ENCODE measurements around the gene EMILIN3. TPM values are rescaled to one million over a fixed set of nuclear protein-coding genes. Genes with fewer than 3 reads are reported as not detected.

The EMILIN3 gene
- total RNA-seq, 5 donors from 2014 or later (not counting 1 experiment from before 2014, with no cell fraction given), result not detected

DNA sequence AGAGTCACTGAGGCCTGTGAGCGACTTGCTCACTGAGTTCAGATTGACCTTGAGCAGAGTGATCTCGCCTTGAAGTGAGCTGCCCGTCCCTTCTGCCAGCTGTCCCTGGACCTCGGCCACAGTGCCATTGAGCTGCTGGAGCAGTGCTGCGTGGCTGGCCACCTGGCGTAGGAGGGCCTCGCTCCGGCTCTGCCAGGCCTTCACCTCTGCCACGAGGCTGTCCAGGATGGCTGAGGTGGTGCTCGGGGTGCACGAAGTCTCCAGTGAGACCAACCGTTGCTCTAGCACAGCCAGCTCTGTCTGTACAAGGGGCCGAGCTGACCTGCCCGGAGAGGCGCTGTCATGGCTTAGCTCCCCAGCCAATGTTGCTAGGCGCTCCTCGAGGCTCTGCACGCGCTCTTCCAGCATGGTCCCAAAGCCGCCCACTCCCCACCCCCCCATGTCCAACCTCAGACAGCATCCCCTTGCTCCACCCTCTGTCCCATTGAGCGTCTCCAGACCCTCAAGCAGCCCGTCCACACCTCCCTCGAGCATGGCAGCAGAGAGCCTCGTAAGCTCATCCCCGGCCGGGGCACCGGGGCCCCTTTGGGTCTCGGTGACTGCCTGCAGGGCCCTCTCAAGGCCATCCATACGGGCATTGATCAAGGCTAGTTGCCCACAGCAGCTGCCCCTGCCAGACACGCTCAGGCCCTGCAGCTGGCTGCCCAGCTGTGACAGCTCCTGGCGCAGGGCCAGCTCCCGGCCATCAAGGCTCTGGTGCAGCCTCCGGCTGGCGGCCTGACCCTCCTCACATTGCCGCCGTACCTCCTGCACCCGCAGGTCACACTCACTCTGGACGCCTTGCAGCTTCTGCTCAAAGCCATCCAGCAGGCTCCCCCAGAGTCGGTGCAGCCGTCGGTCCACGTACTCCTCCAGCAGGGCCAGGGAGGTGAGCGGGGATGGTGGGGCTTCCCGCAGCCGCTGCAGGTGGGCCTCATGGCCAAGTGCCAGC lies 4.6 kb downstream of the EMILIN3 start:
- no peak overlapping the region for H3K4me3 ChIP-seq (ENCODE audit: control insufficient read depth in 1 of 2, extremely low read depth in 1 of 2, low read length in 1 of 2)
- H3K27ac ChIP-seq (ENCODE audit: low read length), result no peak overlapping the region
- H3K27me3 Mint-ChIP-seq, result peaks cover 8 to 16% of the 10 kb centered on the region in 2 donors
- CTCF ChIA-PET, result no interaction called here
- no peak for ATAC-seq (replicated peaks in 1 of 4)
- WGBS (ENCODE audit: insufficient coverage), result 90% methylated on average over 43 of the region's 45 CpGs
- H3K4me1 ChIP-seq (ENCODE audit: control insufficient read depth in 1 of 2, extremely low read depth in 1 of 2, insufficient read depth in 2 of 2, low read length in 2 of 2), result no peaks in the 10 kb centered on the region
- H3K36me3 ChIP-seq (ENCODE audit: control insufficient read depth in 2 of 2, extremely low read depth in 1 of 2, insufficient read depth in 1 of 2, low read length in 1 of 2), result no peaks in the 10 kb centered on the region
- peaks cover 0 to 24% of the 10 kb centered on the region in 2 experiments for H3K27me3 ChIP-seq (replicated peaks in 1 of 2; ENCODE audit: control insufficient read depth in 2 of 2, extremely low read depth in 1 of 2, insufficient read depth in 2 of 2, low read length in 1 of 2)
- H3K27ac Mint-ChIP-seq, result no peak overlapping the region
- H3K9me3 Mint-ChIP-seq, result no peaks in the 10 kb centered on the region
- no peaks in the 10 kb centered on the region for H3K9me3 ChIP-seq
- H3K4me3 Mint-ChIP-seq, result no peak overlapping the region
- POLR2A ChIA-PET, result no interaction called here
- H3K36me3 Mint-ChIP-seq, result no peaks in the 10 kb centered on the region
- DNase-seq, result no peak
- H3K4me1 Mint-ChIP-seq, result peaks cover 0 to 3% (median 1%) of the 10 kb centered on the region in 3 donors

DNA sequence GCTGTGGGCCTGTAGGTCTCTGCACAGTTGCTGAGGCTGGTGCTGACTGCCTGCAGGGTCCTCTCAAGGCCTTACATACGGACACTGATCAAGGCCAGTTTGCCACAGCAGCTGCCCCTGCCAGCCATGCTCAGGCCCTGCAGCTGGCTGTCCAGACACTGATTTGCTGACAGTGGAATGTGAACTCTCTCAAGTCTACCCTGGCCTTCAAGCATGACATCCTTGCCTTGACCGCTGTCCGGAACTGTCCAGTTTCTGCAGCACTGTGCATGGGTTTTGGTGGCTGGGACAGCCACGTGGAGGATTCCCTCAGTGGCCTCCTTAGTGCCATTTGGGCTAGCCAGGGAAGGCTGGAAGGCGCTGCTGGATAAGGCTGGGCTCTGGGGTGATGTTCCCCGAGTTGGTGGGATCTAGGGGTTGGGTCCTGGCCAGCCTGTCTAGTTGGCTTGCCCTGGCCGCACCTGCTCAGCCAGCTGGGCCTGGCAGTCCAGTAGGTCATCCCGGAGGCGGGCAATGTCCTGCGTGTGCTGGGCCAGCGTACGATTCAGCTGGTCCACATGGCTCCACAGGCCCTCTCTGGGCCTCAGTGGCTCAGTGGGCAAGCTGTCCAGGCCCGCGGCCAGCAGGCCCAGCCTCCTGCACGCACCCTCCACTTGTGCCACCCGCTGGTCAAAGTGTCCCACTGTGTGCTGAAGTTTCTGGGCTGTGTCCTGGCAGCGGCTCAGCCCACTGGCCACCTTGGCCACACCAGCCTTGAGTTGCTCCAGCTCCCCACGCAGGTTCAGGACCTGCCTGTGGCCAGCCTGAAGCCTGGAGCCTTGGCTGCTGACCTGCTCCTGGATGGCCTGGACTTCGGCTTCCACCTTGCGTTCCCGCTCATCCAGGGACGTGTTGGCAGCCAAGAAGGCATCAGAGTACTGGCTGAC lies 5.5 kb downstream of the EMILIN3 start:
- Mint-ChIP-seq H3K27me3 (peaks cover 7 to 15% of the 10 kb centered on the region in 2 donors), H3K4me3 (no peak overlapping the region), H3K4me1 (peaks cover 0 to 3% (median 0%) of the 10 kb centered on the region in 3 donors), H3K36me3 (no peaks in the 10 kb centered on the region), H3K9me3 (no peaks in the 10 kb centered on the region), H3K27ac (no peak overlapping the region)
- no peaks in the 10 kb centered on the region for H3K36me3 ChIP-seq (ENCODE audit: control insufficient read depth in 2 of 2, extremely low read depth in 1 of 2, insufficient read depth in 1 of 2, low read length in 1 of 2)
- no peak for DNase-seq
- no peak overlapping the region for H3K27ac ChIP-seq (ENCODE audit: low read length)
- ChIA-PET CTCF (interaction anchor here in 1 of 2 donors (0.5 kb wide), 1 partner anchor 405 kb away, joined by 4 read pairs; no protein-coding TSS in a partner anchor), POLR2A (no interaction called here)
- H3K27me3 ChIP-seq (replicated peaks in 1 of 2; ENCODE audit: control insufficient read depth in 2 of 2, extremely low read depth in 1 of 2, insufficient read depth in 2 of 2, low read length in 1 of 2), result peaks cover 0 to 22% of the 10 kb centered on the region in 2 experiments
- WGBS (ENCODE audit: insufficient coverage), result 88% methylated on average over 21 of the region's 22 CpGs
- H3K4me3 ChIP-seq (ENCODE audit: control insufficient read depth in 1 of 2, extremely low read depth in 1 of 2, low read length in 1 of 2), result no peak overlapping the region
- ATAC-seq (replicated peaks in 1 of 4), result no peak
- no peaks in the 10 kb centered on the region for H3K9me3 ChIP-seq
- no peaks in the 10 kb centered on the region for H3K4me1 ChIP-seq (ENCODE audit: control insufficient read depth in 1 of 2, extremely low read depth in 1 of 2, insufficient read depth in 2 of 2, low read length in 2 of 2)

DNA sequence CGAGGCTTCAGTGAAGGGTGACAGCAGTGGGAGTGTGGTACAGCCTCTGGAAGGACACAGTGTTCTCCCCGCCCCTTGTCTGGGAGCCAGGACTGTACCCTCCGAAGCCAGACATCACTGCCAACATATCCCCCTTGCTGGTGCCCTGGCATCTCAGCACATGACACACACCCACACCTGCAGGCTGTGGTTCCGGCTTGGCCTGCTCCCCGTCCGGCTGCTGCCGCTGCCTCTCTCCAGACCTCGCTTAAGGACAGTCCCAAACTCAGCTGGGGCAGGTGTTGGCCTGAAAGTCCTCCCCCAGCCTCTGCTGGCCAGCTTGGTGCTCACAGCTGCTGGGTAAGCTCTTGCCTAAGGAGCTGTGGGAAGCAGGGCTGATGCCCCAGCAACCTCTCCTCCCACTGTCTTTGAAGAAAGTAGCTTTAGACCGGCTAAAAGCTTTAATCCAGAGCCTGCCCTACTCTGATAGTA lies 7.0 kb downstream of the EMILIN3 start:
- 92% methylated on average over 8 of the region's 9 CpGs for WGBS (ENCODE audit: insufficient coverage)
- POLR2A ChIA-PET, result interaction anchor here in 1 of 2 donors (0.7 kb wide), 1 partner anchor 69 kb away, joined by 7 read pairs; no protein-coding TSS in a partner anchor
- Histone ChIP-seq H3K27me3 (replicated peaks in 1 of 2; ENCODE audit: control insufficient read depth in 2 of 2, extremely low read depth in 1 of 2, insufficient read depth in 2 of 2, low read length in 1 of 2) (peaks cover 0 to 7% of the 10 kb centered on the region in 2 experiments), H3K9me3 (no peaks in the 10 kb centered on the region), H3K36me3 (ENCODE audit: control insufficient read depth in 2 of 2, extremely low read depth in 1 of 2, insufficient read depth in 1 of 2, low read length in 1 of 2) (no peaks in the 10 kb centered on the region), H3K4me1 (ENCODE audit: control insufficient read depth in 1 of 2, extremely low read depth in 1 of 2, insufficient read depth in 2 of 2, low read length in 2 of 2) (no peaks in the 10 kb centered on the region), H3K27ac (ENCODE audit: low read length) (no peak overlapping the region), H3K4me3 (ENCODE audit: control insufficient read depth in 1 of 2, extremely low read depth in 1 of 2, low read length in 1 of 2) (no peak overlapping the region)
- peaks cover 0 to 4% of the 10 kb centered on the region in 2 donors for H3K27me3 Mint-ChIP-seq
- H3K27ac Mint-ChIP-seq, result no peak overlapping the region
- no peak overlapping the region for H3K4me3 Mint-ChIP-seq
- CTCF ChIA-PET, result no interaction called here
- no peak for ATAC-seq (replicated peaks in 1 of 4)
- H3K36me3 Mint-ChIP-seq, result no peaks in the 10 kb centered on the region
- no peak for DNase-seq
- H3K9me3 Mint-ChIP-seq, result no peaks in the 10 kb centered on the region
- H3K4me1 Mint-ChIP-seq, result no peaks in the 10 kb centered on the region

DNA sequence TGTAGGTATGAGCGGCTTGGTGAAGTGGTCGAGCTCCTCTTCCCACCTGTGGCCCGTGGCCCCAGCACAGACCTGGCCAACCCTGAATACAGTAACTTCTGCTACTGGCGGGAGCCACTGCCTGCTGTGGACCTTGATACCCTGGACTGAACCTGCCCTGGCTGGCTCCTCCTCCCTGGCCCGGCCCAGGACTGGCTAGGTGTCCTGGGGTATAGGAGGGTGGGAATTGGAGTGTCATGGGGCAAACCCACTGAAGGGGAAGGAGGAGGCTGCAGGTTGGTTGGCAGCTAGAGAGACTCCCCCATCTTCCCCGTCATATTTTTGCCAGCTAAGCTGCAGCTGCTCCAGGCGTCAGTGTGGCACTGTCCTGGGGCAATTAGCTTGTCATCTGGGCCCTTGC lies 7.9 kb downstream of the EMILIN3 start:
- ChIA-PET POLR2A (interaction anchor here (0.6 to 0.7 kb wide), 3 partner anchors 47 to 433 kb away, joined by 3 to 7 read pairs (median 3); no protein-coding TSS in a partner anchor), CTCF (no interaction called here)
- no peak for DNase-seq
- H3K27me3 ChIP-seq (replicated peaks in 1 of 2; ENCODE audit: control insufficient read depth in 2 of 2, extremely low read depth in 1 of 2, insufficient read depth in 2 of 2, low read length in 1 of 2), result no peaks in the 10 kb centered on the region
- no peaks in the 10 kb centered on the region for H3K9me3 ChIP-seq
- Mint-ChIP-seq H3K4me3 (no peak overlapping the region), H3K36me3 (no peaks in the 10 kb centered on the region), H3K27me3 (no peaks in the 10 kb centered on the region), H3K9me3 (no peaks in the 10 kb centered on the region), H3K4me1 (no peaks in the 10 kb centered on the region), H3K27ac (no peak overlapping the region)
- no peaks in the 10 kb centered on the region for H3K4me1 ChIP-seq (ENCODE audit: control insufficient read depth in 1 of 2, extremely low read depth in 1 of 2, insufficient read depth in 2 of 2, low read length in 2 of 2)
- no peak overlapping the region for H3K4me3 ChIP-seq (ENCODE audit: control insufficient read depth in 1 of 2, extremely low read depth in 1 of 2, low read length in 1 of 2)
- no peak for ATAC-seq (replicated peaks in 1 of 4)
- no peak overlapping the region for H3K27ac ChIP-seq (ENCODE audit: low read length)
- H3K36me3 ChIP-seq (ENCODE audit: control insufficient read depth in 2 of 2, extremely low read depth in 1 of 2, insufficient read depth in 1 of 2, low read length in 1 of 2), result no peaks in the 10 kb centered on the region
- 77% methylated on average over 4 of the region's 7 CpGs for WGBS (ENCODE audit: insufficient coverage)

DNA sequence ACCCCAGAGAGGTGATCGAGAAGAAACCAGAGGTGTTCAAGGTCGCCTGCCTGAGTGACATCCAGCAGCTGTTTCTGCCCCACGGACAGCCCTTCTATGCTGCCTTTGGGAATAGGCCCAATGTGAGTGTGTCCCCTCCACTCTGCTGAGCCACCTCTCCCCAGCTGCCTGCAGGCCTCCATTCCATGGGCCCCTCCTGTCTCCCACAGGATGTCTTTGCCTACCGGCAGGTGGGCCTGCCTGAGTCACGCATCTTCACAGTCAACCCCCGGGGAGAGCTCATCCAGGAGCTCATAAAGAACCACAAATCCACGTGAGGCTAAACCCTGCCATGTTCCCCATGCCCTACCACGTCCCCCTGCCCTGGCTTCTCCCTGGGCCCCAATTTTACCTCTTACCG lies 8.4 kb downstream of the EMILIN3 start:
- no peaks in the 10 kb centered on the region for H3K27me3 ChIP-seq (replicated peaks in 1 of 2; ENCODE audit: control insufficient read depth in 2 of 2, extremely low read depth in 1 of 2, insufficient read depth in 2 of 2, low read length in 1 of 2)
- ATAC-seq (replicated peaks in 1 of 4), result no peak
- ChIA-PET POLR2A (interaction anchor here (0.6 kb wide), 2 partner anchors 47 to 432 kb away, joined by 3 read pairs; no protein-coding TSS in a partner anchor), CTCF (interaction anchor here in 1 of 2 donors (0.6 kb wide), 1 partner anchor 170 kb away, joined by 6 read pairs; no protein-coding TSS in a partner anchor)
- H3K4me3 Mint-ChIP-seq, result no peak overlapping the region
- no peaks in the 10 kb centered on the region for H3K4me1 ChIP-seq (ENCODE audit: control insufficient read depth in 1 of 2, extremely low read depth in 1 of 2, insufficient read depth in 2 of 2, low read length in 2 of 2)
- no peaks in the 10 kb centered on the region for H3K9me3 Mint-ChIP-seq
- WGBS (ENCODE audit: insufficient coverage), result 91% methylated on average over 8 of the region's 9 CpGs
- no peak for DNase-seq
- H3K4me3 ChIP-seq (ENCODE audit: control insufficient read depth in 1 of 2, extremely low read depth in 1 of 2, low read length in 1 of 2), result no peak overlapping the region
- H3K36me3 Mint-ChIP-seq, result no peaks in the 10 kb centered on the region
- H3K27me3 Mint-ChIP-seq, result no peaks in the 10 kb centered on the region
- H3K27ac Mint-ChIP-seq, result no peak overlapping the region
- no peaks in the 10 kb centered on the region for H3K9me3 ChIP-seq
- no peaks in the 10 kb centered on the region for H3K36me3 ChIP-seq (ENCODE audit: control insufficient read depth in 2 of 2, extremely low read depth in 1 of 2, insufficient read depth in 1 of 2, low read length in 1 of 2)
- H3K27ac ChIP-seq (ENCODE audit: low read length), result no peak overlapping the region
- no peaks in the 10 kb centered on the region for H3K4me1 Mint-ChIP-seq

Data from T-cell (primary cell).